ENCODE data around the gene NRBF2. TPM values are rescaled to one million over a fixed set of nuclear protein-coding genes. Genes with fewer than 3 reads are reported as not detected.

Gene NRBF2
- total RNA-seq, 1 donor from 2014 or later: 21.5 TPM

DNA sequence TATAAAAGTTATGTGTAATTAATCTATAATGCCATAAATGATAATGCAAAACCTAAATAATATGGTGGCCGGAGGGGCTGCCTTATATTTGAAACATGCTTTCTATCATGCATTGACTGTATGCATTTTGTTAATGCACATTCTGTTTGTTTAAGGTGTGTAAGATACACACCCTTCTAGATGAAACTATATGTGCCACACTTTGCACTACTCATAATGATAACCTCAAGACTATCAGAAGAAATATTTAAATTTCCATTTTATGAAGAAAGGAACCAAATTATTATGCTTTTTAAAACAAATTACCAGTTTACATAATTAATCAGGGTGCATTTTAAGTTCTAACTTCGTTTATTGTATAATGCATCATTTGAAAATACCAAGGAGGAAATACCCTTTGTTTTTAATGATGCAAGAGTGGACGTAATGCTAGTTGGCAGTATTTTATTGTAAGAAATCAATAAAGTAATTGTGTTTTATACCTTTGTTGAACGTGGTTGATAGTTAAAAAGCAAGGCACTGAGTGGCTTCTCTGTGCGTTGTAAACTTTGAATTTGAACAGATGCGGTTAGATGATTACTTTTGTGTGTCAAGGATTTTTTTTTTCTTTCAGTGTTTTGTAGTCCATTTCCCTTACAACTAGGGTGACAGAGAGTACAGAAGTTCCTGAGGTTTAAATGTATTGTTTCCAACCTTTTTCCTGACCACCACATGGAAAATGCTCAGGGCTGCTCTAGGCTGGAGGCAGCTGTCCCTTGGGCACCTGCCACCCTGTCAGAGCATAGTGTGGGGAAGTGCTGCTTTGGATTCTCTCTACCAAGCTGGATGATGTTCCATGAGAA lies 21.6 kb downstream of the NRBF2 start:
- Mint-ChIP-seq H3K36me3 (ENCODE audit: unreplicated experiment) (peaks cover 28% of the 10 kb centered on the region), H3K4me1 (ENCODE audit: unreplicated experiment) (no peaks in the 10 kb centered on the region), H3K27me3 (ENCODE audit: unreplicated experiment) (no peaks in the 10 kb centered on the region), H3K4me3 (ENCODE audit: unreplicated experiment) (no peak overlapping the region), H3K9me3 (ENCODE audit: unreplicated experiment) (no peaks in the 10 kb centered on the region), H3K27ac (ENCODE audit: unreplicated experiment) (no peak overlapping the region)
- TF ChIP-seq, protein P1, sequence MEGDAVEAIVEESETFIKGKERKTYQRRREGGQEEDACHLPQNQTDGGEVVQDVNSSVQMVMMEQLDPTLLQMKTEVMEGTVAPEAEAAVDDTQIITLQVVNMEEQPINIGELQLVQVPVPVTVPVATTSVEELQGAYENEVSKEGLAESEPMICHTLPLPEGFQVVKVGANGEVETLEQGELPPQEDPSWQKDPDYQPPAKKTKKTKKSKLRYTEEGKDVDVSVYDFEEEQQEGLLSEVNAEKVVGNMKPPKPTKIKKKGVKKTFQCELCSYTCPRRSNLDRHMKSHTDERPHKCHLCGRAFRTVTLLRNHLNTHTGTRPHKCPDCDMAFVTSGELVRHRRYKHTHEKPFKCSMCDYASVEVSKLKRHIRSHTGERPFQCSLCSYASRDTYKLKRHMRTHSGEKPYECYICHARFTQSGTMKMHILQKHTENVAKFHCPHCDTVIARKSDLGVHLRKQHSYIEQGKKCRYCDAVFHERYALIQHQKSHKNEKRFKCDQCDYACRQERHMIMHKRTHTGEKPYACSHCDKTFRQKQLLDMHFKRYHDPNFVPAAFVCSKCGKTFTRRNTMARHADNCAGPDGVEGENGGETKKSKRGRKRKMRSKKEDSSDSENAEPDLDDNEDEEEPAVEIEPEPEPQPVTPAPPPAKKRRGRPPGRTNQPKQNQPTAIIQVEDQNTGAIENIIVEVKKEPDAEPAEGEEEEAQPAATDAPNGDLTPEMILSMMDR (IDR thresholded peaks at IDR 0.05): no peak
- no peak for DNase-seq (ENCODE audit: extremely low spot score, unreplicated experiment)

DNA sequence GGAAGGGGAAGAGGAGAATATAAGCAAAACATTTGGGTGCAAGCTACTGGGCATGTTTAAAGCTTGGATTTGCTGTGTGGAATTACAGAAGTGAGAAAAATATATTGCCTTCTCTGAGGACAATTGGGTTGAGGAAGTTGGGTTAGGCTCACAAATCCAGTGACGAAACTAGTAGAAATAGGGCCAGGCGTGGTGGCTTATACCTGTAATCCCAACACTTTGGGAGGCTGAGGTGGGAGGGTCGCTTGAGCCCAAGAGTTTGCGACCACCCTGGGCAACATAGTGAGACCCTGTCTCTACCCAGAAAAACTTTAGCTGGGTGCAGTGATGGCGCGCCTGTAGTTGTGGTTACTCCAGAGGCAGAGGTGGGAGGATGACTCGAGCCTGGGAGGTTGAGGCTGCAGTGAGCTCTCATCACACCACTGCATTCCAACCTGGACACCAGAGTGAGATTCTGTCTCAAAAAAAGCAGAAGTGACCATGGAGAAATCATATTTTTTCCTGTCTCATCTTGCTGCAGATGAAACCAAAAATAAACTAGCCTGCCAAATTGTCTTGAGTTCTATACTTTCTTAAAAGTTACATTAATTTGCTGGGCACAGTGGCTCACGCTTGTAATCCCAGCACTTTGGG lies 22.4 kb downstream of the NRBF2 start:
- no peak overlapping the region for H3K27ac Mint-ChIP-seq (ENCODE audit: unreplicated experiment)
- peaks cover 28% of the 10 kb centered on the region for H3K36me3 Mint-ChIP-seq (ENCODE audit: unreplicated experiment)
- H3K4me3 Mint-ChIP-seq (ENCODE audit: unreplicated experiment): no peak overlapping the region
- TF ChIP-seq, protein P1 (IDR thresholded peaks at IDR 0.05): no peak
- H3K4me1 Mint-ChIP-seq (ENCODE audit: unreplicated experiment): no peaks in the 10 kb centered on the region
- no peaks in the 10 kb centered on the region for H3K27me3 Mint-ChIP-seq (ENCODE audit: unreplicated experiment)
- no peaks in the 10 kb centered on the region for H3K9me3 Mint-ChIP-seq (ENCODE audit: unreplicated experiment)
- DNase-seq (ENCODE audit: extremely low spot score, unreplicated experiment): no peak

DNA sequence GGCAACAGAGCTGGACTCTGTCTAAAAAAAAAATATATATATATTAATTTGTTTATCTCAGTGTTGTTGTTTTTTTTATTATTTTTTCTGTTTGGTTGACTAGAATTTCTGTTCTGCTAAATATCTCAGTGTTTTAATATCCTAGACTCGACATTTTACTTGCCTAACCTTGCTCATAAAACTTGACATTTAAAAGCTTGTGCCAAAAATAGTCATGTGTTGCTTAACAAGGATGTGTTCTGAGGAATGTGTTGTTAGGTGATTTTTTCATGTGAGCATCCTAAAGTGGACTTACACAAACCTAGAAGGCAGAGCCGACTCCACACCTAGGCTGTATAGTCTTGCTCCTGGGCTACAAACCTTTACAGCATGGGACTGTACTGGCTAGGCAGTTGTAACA lies 23.1 kb downstream of the NRBF2 start:
- Mint-ChIP-seq H3K9me3 (ENCODE audit: unreplicated experiment) (no peaks in the 10 kb centered on the region), H3K4me3 (ENCODE audit: unreplicated experiment) (no peak overlapping the region), H3K27me3 (ENCODE audit: unreplicated experiment) (no peaks in the 10 kb centered on the region), H3K27ac (ENCODE audit: unreplicated experiment) (no peak overlapping the region), H3K4me1 (ENCODE audit: unreplicated experiment) (no peaks in the 10 kb centered on the region), H3K36me3 (ENCODE audit: unreplicated experiment) (peaks cover 24% of the 10 kb centered on the region)
- no peak for DNase-seq (ENCODE audit: extremely low spot score, unreplicated experiment)
- TF ChIP-seq, protein P1 (IDR thresholded peaks at IDR 0.05): no peak

DNA sequence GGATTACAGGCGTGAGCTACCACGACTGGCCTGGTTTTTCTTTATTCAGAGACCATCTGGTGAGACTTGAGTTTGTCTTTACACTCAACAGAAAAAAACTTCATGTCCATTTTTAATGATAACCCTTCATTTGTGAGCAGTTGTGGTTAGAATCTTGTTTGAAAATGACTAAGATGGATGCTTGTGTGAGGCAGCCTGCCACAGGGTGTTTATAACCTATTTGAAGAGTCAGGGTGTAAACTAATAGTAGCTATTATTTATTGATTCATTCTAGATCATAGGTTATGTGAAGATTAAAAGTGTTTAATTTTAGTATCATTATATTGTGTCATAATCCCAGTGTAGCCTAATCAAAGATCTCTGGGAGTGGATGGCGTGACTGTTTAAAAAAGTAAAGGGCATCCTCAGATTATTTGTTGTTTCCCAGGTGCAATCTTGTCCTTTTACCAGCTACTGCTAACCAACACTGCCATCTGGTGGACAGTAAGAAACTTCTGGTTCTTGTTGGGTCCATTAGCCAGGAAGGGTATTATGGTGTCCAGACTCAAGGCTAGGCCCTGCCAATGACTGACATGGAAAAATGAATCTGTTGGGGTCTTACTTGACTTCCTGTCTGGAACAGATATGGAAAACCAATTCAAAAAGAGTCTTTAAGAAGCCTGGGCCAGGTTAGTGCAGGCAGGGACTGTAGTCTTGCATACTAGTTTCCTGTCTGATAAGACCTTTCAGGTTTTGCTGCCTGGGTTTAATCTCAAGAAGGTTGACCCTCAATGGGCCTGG lies 24.9 kb downstream of the NRBF2 start:
- H3K9me3 Mint-ChIP-seq (ENCODE audit: unreplicated experiment): no peaks in the 10 kb centered on the region
- TF ChIP-seq, protein P1 (IDR thresholded peaks at IDR 0.05): peak; percentile 91
- H3K4me1 Mint-ChIP-seq (ENCODE audit: unreplicated experiment): no peaks in the 10 kb centered on the region
- no peak for DNase-seq (ENCODE audit: extremely low spot score, unreplicated experiment)
- H3K4me3 Mint-ChIP-seq (ENCODE audit: unreplicated experiment): no peak overlapping the region
- H3K27me3 Mint-ChIP-seq (ENCODE audit: unreplicated experiment): no peaks in the 10 kb centered on the region
- H3K36me3 Mint-ChIP-seq (ENCODE audit: unreplicated experiment): peaks cover 20% of the 10 kb centered on the region
- H3K27ac Mint-ChIP-seq (ENCODE audit: unreplicated experiment): no peak overlapping the region

DNA sequence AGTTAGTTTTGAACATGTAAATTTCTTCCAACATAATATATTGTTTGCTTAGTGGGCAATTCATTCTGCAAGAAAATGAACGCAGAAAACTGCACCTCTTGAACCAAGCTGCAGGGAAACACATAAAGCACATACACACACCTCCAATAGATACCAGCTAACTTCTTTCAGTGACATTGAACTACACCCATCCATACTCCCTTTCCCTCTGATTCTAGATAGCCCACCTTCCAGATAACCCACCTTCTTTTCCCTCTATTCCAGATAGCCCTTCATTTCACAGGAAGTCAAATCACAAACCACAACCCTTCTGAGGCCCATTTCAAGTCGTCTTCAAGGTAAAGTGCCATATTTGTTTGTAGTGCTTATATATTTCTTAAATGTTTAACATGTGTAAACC lies 28.5 kb downstream of the NRBF2 start:
- no peak overlapping the region for H3K4me3 Mint-ChIP-seq (ENCODE audit: unreplicated experiment)
- H3K27me3 Mint-ChIP-seq (ENCODE audit: unreplicated experiment): no peaks in the 10 kb centered on the region
- H3K4me1 Mint-ChIP-seq (ENCODE audit: unreplicated experiment): no peaks in the 10 kb centered on the region
- TF ChIP-seq, protein P1 (IDR thresholded peaks at IDR 0.05): no peak
- DNase-seq (ENCODE audit: extremely low spot score, unreplicated experiment): no peak
- H3K36me3 Mint-ChIP-seq (ENCODE audit: unreplicated experiment): peaks cover 12% of the 10 kb centered on the region
- H3K27ac Mint-ChIP-seq (ENCODE audit: unreplicated experiment): peak overlapping the region; percentile 32
- no peaks in the 10 kb centered on the region for H3K9me3 Mint-ChIP-seq (ENCODE audit: unreplicated experiment)
